ENCODE results near the gene C5orf58. TPM values are rescaled to one million over a fixed set of nuclear protein-coding genes. Genes with fewer than 3 reads are reported as not detected.

Gene C5orf58
- total RNA-seq = not detected

DNA sequence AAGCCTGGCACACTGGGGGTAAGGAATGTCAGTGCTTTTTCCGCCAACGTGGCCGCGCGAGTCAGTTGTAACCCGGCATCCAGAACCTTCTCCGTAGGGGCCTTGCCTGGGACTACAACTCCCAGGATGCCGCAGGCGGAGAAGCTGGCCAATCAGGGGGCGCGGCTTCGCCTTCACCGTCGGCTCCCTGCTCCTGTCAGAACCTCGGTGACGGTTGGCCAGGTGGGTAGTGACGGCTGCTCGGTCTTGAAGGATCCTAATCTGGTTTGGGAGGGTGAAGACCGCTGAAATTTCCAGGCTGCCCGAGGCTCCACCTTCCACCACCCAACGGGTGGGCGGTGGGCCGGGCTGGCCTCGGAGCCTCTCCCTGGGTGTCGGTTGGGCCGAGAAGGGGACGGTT lies at the start of gene C5orf58:
C5orf58 (plus strand) TSS at position 200 of the 400 bp plus-strand sequence. CDS start 1,992 bp downstream, outside the sequence.
- no peaks in the 10 kb centered on the region for H3K27me3 Mint-ChIP-seq
- peaks cover 2% of the 10 kb centered on the region for H3K4me1 Mint-ChIP-seq
- H3K9me3 Mint-ChIP-seq = no peaks in the 10 kb centered on the region
- H3K27ac Mint-ChIP-seq = no peak within 1 kb of the TSS
- POLR2A ChIA-PET = no interaction called here
- DNase-seq = no peak
- ATAC-seq (ENCODE audit: low read depth) = no peak
- H3K4me3 Mint-ChIP-seq = no peak within 1 kb of the TSS
- peaks cover 12% of the 10 kb centered on the region for H3K36me3 Mint-ChIP-seq

- DNase-seq (peak; percentile 54), ATAC-seq (ENCODE audit: low read depth) (peak; percentile 74)
- no peaks in the 10 kb centered on the region for H3K36me3 Mint-ChIP-seq
- no peaks in the 10 kb centered on the region for H3K9me3 Mint-ChIP-seq
- H3K27me3 Mint-ChIP-seq = peaks cover 5% of the 10 kb centered on the region
- no peak overlapping the region for H3K27ac Mint-ChIP-seq
- POLR2A ChIA-PET = no interaction called here
- H3K4me1 Mint-ChIP-seq = peaks cover 4% of the 10 kb centered on the region
- no peak overlapping the region for H3K4me3 Mint-ChIP-seq
Measured at GRCh38 chr5:170183816-170184687, 48.7 kb upstream of the C5orf58 start.

DNA sequence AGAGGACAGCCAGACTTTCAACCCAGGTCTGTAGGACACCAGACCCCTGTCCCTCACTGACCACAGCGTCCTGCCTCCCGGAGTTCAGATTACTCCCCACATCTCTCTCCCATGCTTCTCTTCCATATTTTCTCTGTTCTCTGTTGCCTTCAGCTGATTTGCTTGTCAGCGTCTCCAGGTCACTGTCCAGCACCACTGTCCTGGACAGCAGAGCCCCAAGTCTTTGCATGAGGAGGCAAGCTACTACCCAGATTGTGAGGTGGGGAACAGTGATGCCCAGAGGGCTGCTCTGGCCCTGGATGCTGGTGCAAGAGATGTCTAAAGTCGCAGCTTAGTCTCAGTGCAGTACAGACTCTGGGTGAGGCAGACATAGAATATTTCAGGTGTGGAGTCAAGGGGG lies 48.0 kb upstream of the C5orf58 start:
- H3K9me3 Mint-ChIP-seq = no peaks in the 10 kb centered on the region
- POLR2A ChIA-PET = no interaction called here
- no peak overlapping the region for H3K27ac Mint-ChIP-seq
- DNase-seq = no peak
- H3K4me1 Mint-ChIP-seq = peaks cover 4% of the 10 kb centered on the region
- H3K36me3 Mint-ChIP-seq = no peaks in the 10 kb centered on the region
- H3K4me3 Mint-ChIP-seq = no peak overlapping the region
- ATAC-seq (ENCODE audit: low read depth) = no peak
- peaks cover 5% of the 10 kb centered on the region for H3K27me3 Mint-ChIP-seq

DNA sequence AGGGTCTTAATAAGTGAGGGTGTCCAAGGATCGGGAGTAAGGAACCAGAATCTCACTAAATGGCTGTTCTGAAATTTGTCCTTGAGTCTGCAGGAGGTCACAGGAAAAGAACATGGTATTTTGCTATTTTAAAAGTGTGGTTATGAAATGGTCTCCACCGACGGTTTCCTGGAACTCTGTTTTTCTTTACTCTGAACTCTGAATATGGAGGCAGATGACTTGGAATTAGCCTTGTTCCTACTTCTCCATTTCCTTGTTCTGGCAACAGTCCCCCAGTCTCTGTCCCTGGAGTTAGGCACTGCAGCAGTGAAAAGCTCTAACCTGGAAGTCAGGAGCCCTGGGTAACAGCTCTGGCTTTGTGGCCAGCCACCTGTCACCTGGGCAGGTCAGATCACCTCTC lies 46.6 kb upstream of the C5orf58 start:
- H3K36me3 Mint-ChIP-seq = no peaks in the 10 kb centered on the region
- ATAC-seq (ENCODE audit: low read depth) = no peak
- H3K4me3 Mint-ChIP-seq = no peak overlapping the region
- no peaks in the 10 kb centered on the region for H3K9me3 Mint-ChIP-seq
- POLR2A ChIA-PET = no interaction called here
- no peak for DNase-seq
- peaks cover 8% of the 10 kb centered on the region for H3K27me3 Mint-ChIP-seq
- no peak overlapping the region for H3K27ac Mint-ChIP-seq
- peaks cover 4% of the 10 kb centered on the region for H3K4me1 Mint-ChIP-seq

DNA sequence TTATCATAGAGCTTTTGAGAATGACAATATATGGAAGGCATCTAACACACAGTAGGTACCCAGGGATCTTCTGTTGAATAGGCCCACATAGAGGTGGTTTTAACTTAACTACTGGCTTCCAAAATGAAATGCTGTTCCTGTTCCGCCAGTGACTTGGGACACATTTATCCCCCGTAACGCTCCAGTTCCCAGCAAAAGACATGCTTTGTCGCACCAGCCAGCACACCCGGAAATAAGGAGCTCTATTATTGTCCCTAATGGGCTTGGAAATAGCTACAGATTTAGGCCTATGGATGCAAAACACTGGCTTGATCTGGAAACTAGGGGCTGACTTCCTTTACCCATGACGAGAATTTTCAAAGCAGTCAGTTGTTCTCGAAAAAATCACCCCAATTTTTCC lies 45.9 kb upstream of the C5orf58 start:
- Mint-ChIP-seq H3K4me1 (peaks cover 4% of the 10 kb centered on the region), H3K36me3 (no peaks in the 10 kb centered on the region), H3K4me3 (no peak overlapping the region), H3K27ac (no peak overlapping the region), H3K27me3 (peaks cover 8% of the 10 kb centered on the region), H3K9me3 (no peaks in the 10 kb centered on the region)
- POLR2A ChIA-PET = no interaction called here
- no peak for DNase-seq
- no peak for ATAC-seq (ENCODE audit: low read depth)

DNA sequence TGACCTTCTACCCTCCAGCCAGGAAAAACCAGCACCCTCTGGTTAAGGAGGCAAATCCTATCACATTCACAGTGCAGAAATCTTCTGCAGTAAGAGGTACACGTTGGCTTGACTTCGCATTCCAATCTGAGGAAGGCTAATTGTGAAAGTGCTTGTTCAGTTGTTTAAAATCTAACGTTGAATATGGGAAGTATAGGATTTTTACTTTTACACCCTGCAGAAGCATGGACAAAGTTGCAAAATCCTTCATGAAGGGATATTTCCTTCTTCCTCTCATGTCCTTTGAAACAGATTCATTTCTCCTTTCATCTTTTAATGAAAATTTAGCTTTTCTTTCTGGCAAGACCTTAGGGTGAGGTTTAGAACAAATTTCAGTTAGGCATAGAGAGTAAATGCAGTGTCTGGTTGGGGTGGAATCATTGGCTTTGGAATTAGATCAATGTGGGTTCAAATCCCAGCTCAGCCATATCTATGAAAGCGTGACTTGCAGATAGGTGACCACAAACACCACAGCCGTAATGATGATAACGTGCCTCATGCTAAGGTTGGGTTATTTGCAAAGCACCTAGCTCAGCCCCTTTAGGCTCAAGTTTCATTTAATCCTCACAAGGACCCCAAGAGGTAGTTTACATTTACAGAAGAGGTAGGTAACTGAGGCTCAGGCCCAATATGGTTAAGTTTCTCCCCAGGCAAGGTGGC lies 42.2 kb upstream of the C5orf58 start:
- no peak for DNase-seq
- Mint-ChIP-seq H3K36me3 (no peaks in the 10 kb centered on the region), H3K27ac (no peak overlapping the region), H3K27me3 (peaks cover 5% of the 10 kb centered on the region), H3K9me3 (no peaks in the 10 kb centered on the region), H3K4me3 (no peak overlapping the region), H3K4me1 (peaks cover 4% of the 10 kb centered on the region)
- no peak for ATAC-seq (ENCODE audit: low read depth)
- POLR2A ChIA-PET = no interaction called here

GRCh38 chr5:170192829-170193228 lies 40.0 kb upstream of the C5orf58 start:
- Mint-ChIP-seq H3K36me3 (no peaks in the 10 kb centered on the region), H3K27me3 (peaks cover 5% of the 10 kb centered on the region), H3K9me3 (no peaks in the 10 kb centered on the region), H3K4me1 (no peaks in the 10 kb centered on the region), H3K4me3 (no peak overlapping the region), H3K27ac (no peak overlapping the region)
- DNase-seq (no peak), ATAC-seq (ENCODE audit: low read depth) (no peak)
- POLR2A ChIA-PET = no interaction called here

GRCh38 chr5:170195961-170196360 lies 36.8 kb upstream of the C5orf58 start:
- DNase-seq (no peak), ATAC-seq (ENCODE audit: low read depth) (no peak)
- H3K4me3 Mint-ChIP-seq = no peak overlapping the region
- H3K4me1 Mint-ChIP-seq = no peaks in the 10 kb centered on the region
- H3K27me3 Mint-ChIP-seq = peaks cover 3% of the 10 kb centered on the region
- H3K36me3 Mint-ChIP-seq = no peaks in the 10 kb centered on the region
- no peak overlapping the region for H3K27ac Mint-ChIP-seq
- no peaks in the 10 kb centered on the region for H3K9me3 Mint-ChIP-seq
- POLR2A ChIA-PET = no interaction called here

DNA sequence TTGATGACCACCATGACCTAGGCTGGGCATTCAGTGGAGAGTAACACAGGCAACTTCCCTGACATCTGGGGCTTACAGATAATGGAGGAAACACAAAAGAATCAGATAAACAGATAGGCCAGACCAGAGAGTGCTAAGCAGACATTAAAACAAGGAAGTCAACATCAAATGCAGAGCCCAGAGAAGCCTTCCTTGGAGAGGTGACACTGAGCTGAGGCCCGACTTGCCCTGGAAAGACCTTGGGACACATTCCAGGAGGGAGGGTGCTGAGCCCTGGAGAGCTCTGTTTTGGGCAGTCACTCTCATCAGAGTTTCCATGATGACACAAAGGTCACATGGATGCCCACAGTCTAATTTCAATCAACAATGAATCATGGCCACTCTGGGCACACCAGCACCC lies 31.9 kb upstream of the C5orf58 start:
- POLR2A ChIA-PET = no interaction called here
- no peaks in the 10 kb centered on the region for H3K4me1 Mint-ChIP-seq
- no peak overlapping the region for H3K4me3 Mint-ChIP-seq
- DNase-seq (no peak), ATAC-seq (ENCODE audit: low read depth) (no peak)
- H3K27me3 Mint-ChIP-seq = peaks cover 9% of the 10 kb centered on the region
- no peaks in the 10 kb centered on the region for H3K9me3 Mint-ChIP-seq
- H3K27ac Mint-ChIP-seq = no peak overlapping the region
- H3K36me3 Mint-ChIP-seq = no peaks in the 10 kb centered on the region

GRCh38 chr5:170201311-170201710 lies 31.5 kb upstream of the C5orf58 start:
- DNase-seq (no peak), ATAC-seq (ENCODE audit: low read depth) (no peak)
- peaks cover 9% of the 10 kb centered on the region for H3K27me3 Mint-ChIP-seq
- POLR2A ChIA-PET = no interaction called here
- H3K9me3 Mint-ChIP-seq = no peaks in the 10 kb centered on the region
- no peak overlapping the region for H3K4me3 Mint-ChIP-seq
- no peaks in the 10 kb centered on the region for H3K4me1 Mint-ChIP-seq
- no peak overlapping the region for H3K27ac Mint-ChIP-seq
- no peaks in the 10 kb centered on the region for H3K36me3 Mint-ChIP-seq

GRCh38 chr5:170202117-170202516 lies 30.7 kb upstream of the C5orf58 start:
- no peak overlapping the region for H3K27ac Mint-ChIP-seq
- POLR2A ChIA-PET = no interaction called here
- no peaks in the 10 kb centered on the region for H3K4me1 Mint-ChIP-seq
- H3K9me3 Mint-ChIP-seq = no peaks in the 10 kb centered on the region
- no peaks in the 10 kb centered on the region for H3K36me3 Mint-ChIP-seq
- no peak overlapping the region for H3K4me3 Mint-ChIP-seq
- peaks cover 14% of the 10 kb centered on the region for H3K27me3 Mint-ChIP-seq
- ATAC-seq (ENCODE audit: low read depth) (no peak), DNase-seq (no peak)

GRCh38 chr5:170204202-170204601 lies 28.6 kb upstream of the C5orf58 start:
- H3K27me3 Mint-ChIP-seq = peaks cover 22% of the 10 kb centered on the region
- POLR2A ChIA-PET = no interaction called here
- H3K27ac Mint-ChIP-seq = no peak overlapping the region
- H3K36me3 Mint-ChIP-seq = no peaks in the 10 kb centered on the region
- DNase-seq = no peak
- H3K9me3 Mint-ChIP-seq = no peaks in the 10 kb centered on the region
- no peak for ATAC-seq (ENCODE audit: low read depth)
- no peak overlapping the region for H3K4me3 Mint-ChIP-seq
- no peaks in the 10 kb centered on the region for H3K4me1 Mint-ChIP-seq

GRCh38 chr5:170206216-170206615 lies 26.6 kb upstream of the C5orf58 start:
- peaks cover 36% of the 10 kb centered on the region for H3K27me3 Mint-ChIP-seq
- H3K36me3 Mint-ChIP-seq = no peaks in the 10 kb centered on the region
- no peak overlapping the region for H3K4me3 Mint-ChIP-seq
- H3K9me3 Mint-ChIP-seq = no peaks in the 10 kb centered on the region
- no peak overlapping the region for H3K27ac Mint-ChIP-seq
- POLR2A ChIA-PET = no interaction called here
- DNase-seq (no peak), ATAC-seq (ENCODE audit: low read depth) (no peak)
- H3K4me1 Mint-ChIP-seq = no peaks in the 10 kb centered on the region

- H3K27ac Mint-ChIP-seq = no peak overlapping the region
- DNase-seq (no peak), ATAC-seq (ENCODE audit: low read depth) (no peak)
- H3K27me3 Mint-ChIP-seq = peaks cover 43% of the 10 kb centered on the region
- POLR2A ChIA-PET = no interaction called here
- H3K4me3 Mint-ChIP-seq = no peak overlapping the region
- H3K36me3 Mint-ChIP-seq = no peaks in the 10 kb centered on the region
- no peaks in the 10 kb centered on the region for H3K9me3 Mint-ChIP-seq
- H3K4me1 Mint-ChIP-seq = no peaks in the 10 kb centered on the region
Measured at GRCh38 chr5:170206958-170207357, 25.8 kb upstream of the C5orf58 start.

Measured in activated naive CD8-positive, alpha-beta T cell treated with anti-CD3 and anti-CD28 coated beads, Interleukin-2, amount 10 ng/mL, durations not matched to agents 7 days and 5 days (primary cell).